CD4-positive, alpha-beta T cell (primary cell): ENCODE measurements around the gene SNX24. TPM values are rescaled to one million over a fixed set of nuclear protein-coding genes. Genes with fewer than 3 reads are reported as not detected.

ENCODE experiments used
- ATAC-seq: fragments of 200-7000 bp; cut with Tn5 transposase; one replicate; pipeline ENCODE4 v1.10.0; 2022; ENCODE audit warnings: mild to moderate bottlenecking; ENCODE audit not compliant: poor library complexity
- CTCF ChIA-PET: fragments of 350-600 bp; sonication (Branson Sonifier 250); formaldehyde crosslinking; loops from one replicate; lab custom pipeline; 2021; ENCODE audit warnings: antibody characterized with exemption, inconsistent platforms; lab: Charles Lee
- POLR2A ChIA-PET: fragments of 350-600 bp; sonication (Branson Sonifier 250); formaldehyde crosslinking; loops from one replicate; lab custom pipeline; 2021; ENCODE audit warnings: antibody characterized with exemption, inconsistent platforms; lab: Charles Lee
- DNase-seq, 14 experiments: peaks; one replicate each; pipeline ENCODE4 v3.0.0-alpha.2; 2013 to 2020; ENCODE audit warnings: mixed read lengths in 2 of 14
- H3K27ac ChIP-seq, 2 donors: one replicate each; pipeline versions ENCODE4 v1.5.1 to v1.7.0; 2013; ENCODE audit warnings: low read length in 2 of 2, low read depth in 1 of 2, mild to moderate bottlenecking in 1 of 2
- H3K27me3 ChIP-seq, 2 experiments: 1 replicate in 1 of 2; 2 replicates in 1 of 2; pipeline versions ENCODE4 v1.6.1 to v1.7.0; 2013; ENCODE audit warnings: low read length in 2 of 2, control low read depth in 1 of 2, mild to moderate bottlenecking in 1 of 2, moderate library complexity in 1 of 2; ENCODE audit not compliant: insufficient read depth in 2 of 2, control insufficient read depth in 1 of 2
- H3K36me3 ChIP-seq: one replicate; pipeline ENCODE4 v1.6.1; 2013; ENCODE audit warnings: low read length, control low read depth; ENCODE audit not compliant: insufficient read depth
- H3K4me1 ChIP-seq: one replicate; pipeline ENCODE4 v1.6.1; 2013; ENCODE audit warnings: low read length, control low read depth; ENCODE audit not compliant: insufficient read depth
- H3K4me3 ChIP-seq: one replicate; pipeline ENCODE4 v1.5.1; 2013; ENCODE audit warnings: mild to moderate bottlenecking, low read length, moderate library complexity
- H3K9me3 ChIP-seq, 2 experiments: 1 replicate in 1 of 2; 2 replicates in 1 of 2; pipeline versions ENCODE4 v1.6.1 to v1.7.0; 2013; ENCODE audit warnings: low read length in 2 of 2, mild to moderate bottlenecking in 2 of 2, control low read depth in 1 of 2, moderate library complexity in 1 of 2; ENCODE audit not compliant: control insufficient read depth in 1 of 2, insufficient read depth in 1 of 2
- H3K27ac Mint-ChIP-seq: one replicate; pipeline ENCODE4 v1.8.0; 2020; ENCODE audit warnings: mixed read lengths
- H3K27me3 Mint-ChIP-seq: one replicate; pipeline ENCODE4 v1.8.0; 2021; ENCODE audit warnings: mixed read lengths
- H3K36me3 Mint-ChIP-seq: one replicate; pipeline ENCODE4 v1.8.0; 2021; ENCODE audit warnings: low read depth, mixed read lengths
- H3K4me1 Mint-ChIP-seq: one replicate; pipeline ENCODE4 v1.8.0; 2021; ENCODE audit warnings: low read depth, mixed read lengths
- H3K4me3 Mint-ChIP-seq: one replicate; pipeline ENCODE4 v1.8.0; 2020; ENCODE audit warnings: mild to moderate bottlenecking, mixed read lengths
- H3K9me3 Mint-ChIP-seq: one replicate; pipeline ENCODE4 v1.8.0; 2020; ENCODE audit warnings: mixed read lengths
- intact Hi-C, 2 experiments: fragments of 100-400 bp; cut with DNase I in 1 of 2; cut with micrococcal nuclease in 1 of 2; formaldehyde crosslinking; loops; one replicate each; pipeline versions ENCODE4 v1.15.1 to v1.9.0; 2023 to 2025; cut with DNase I, micrococcal nuclease
- total RNA-seq, 174 experiments: library from RNA in 2 of 174; stranded (reverse) in 2 of 174; gene quantifications; one replicate each; pipeline ENCODE4 v1.2.3 and lab custom pipeline; 2021 to 2026
- TF ChIP-seq, protein P1 (sequence below): fragments of 200-600 bp; IDR thresholded peaks from one replicate; pipeline ENCODE4 v1.8.0; 2022; ENCODE audit warnings: antibody characterized with exemption, mild to moderate bottlenecking

The SNX24 gene
- total RNA-seq, 2 experiments from 2014 or later: 2.3 to 3.0 TPM

DNA sequence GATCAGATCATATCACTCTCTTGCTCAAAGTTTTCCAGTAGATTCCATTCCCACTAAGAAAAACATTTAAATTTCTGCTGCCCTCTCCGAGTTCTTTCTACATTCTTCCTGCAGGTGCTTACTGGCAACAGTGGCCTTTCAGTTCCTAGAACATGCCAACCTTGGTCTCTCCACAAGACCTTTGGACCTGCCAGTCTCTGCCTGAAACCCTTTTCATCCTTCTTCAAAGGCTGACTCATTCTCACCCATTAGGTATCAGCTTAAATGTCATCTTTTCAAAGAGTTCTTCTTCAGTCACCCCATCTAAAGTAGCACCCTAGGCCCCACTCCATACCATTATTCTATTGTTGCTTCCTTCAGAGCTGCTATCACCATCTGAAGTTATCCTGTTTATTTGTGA, 169.3 kb downstream of the SNX24 start:
- Histone ChIP-seq H3K9me3 (no peaks in the 10 kb centered on the region), H3K4me1 (no peaks in the 10 kb centered on the region), H3K4me3 (no peak overlapping the region), H3K27me3 (peaks cover 0 to 2% of the 10 kb centered on the region in 2 experiments), H3K36me3 (no peaks in the 10 kb centered on the region), H3K27ac (no peak overlapping the region)
- TF ChIP-seq, protein P1, sequence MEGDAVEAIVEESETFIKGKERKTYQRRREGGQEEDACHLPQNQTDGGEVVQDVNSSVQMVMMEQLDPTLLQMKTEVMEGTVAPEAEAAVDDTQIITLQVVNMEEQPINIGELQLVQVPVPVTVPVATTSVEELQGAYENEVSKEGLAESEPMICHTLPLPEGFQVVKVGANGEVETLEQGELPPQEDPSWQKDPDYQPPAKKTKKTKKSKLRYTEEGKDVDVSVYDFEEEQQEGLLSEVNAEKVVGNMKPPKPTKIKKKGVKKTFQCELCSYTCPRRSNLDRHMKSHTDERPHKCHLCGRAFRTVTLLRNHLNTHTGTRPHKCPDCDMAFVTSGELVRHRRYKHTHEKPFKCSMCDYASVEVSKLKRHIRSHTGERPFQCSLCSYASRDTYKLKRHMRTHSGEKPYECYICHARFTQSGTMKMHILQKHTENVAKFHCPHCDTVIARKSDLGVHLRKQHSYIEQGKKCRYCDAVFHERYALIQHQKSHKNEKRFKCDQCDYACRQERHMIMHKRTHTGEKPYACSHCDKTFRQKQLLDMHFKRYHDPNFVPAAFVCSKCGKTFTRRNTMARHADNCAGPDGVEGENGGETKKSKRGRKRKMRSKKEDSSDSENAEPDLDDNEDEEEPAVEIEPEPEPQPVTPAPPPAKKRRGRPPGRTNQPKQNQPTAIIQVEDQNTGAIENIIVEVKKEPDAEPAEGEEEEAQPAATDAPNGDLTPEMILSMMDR: no peak
- H3K4me3 Mint-ChIP-seq: no peak overlapping the region
- POLR2A ChIA-PET: no interaction called here
- ATAC-seq: no peak
- intact Hi-C loops: no loop called here
- no peak for DNase-seq
- CTCF ChIA-PET: no interaction called here
- H3K27me3 Mint-ChIP-seq: no peaks in the 10 kb centered on the region
- no peaks in the 10 kb centered on the region for H3K4me1 Mint-ChIP-seq
- H3K9me3 Mint-ChIP-seq: peaks cover 3% of the 10 kb centered on the region
- no peaks in the 10 kb centered on the region for H3K36me3 Mint-ChIP-seq
- H3K27ac Mint-ChIP-seq: no peak overlapping the region

DNA sequence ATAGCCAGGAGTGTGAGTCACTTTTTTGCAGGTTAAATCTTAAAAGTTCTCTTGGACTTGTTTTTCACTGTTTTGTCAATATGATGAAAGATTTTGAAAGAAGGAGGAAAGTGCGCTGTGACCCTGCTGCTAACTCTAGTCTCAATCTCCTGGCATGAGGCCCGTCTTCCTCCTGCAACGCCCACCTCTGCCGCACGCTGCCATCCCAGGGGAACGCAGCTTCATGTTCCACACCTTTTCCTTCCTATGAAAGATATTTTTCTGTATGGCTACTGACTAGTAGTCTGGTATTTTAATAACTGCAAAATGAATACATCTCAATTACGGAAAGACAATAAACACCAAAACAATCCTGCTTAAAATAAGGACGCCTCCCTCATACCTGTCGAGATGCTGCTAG, 182.8 kb downstream of the SNX24 start:
- ChIA-PET POLR2A (no interaction called here), CTCF (no interaction called here)
- no peak for DNase-seq
- Mint-ChIP-seq H3K36me3 (no peaks in the 10 kb centered on the region), H3K9me3 (no peaks in the 10 kb centered on the region), H3K4me1 (no peaks in the 10 kb centered on the region), H3K27ac (no peak overlapping the region), H3K4me3 (no peak overlapping the region), H3K27me3 (peaks cover 31% of the 10 kb centered on the region)
- peaks cover 0 to 16% of the 10 kb centered on the region in 2 experiments for H3K27me3 ChIP-seq
- intact Hi-C loops: no loop called here
- H3K27ac ChIP-seq: no peak overlapping the region
- no peaks in the 10 kb centered on the region for H3K9me3 ChIP-seq
- H3K4me3 ChIP-seq: no peak overlapping the region
- ATAC-seq: no peak
- H3K4me1 ChIP-seq: no peaks in the 10 kb centered on the region
- TF ChIP-seq, protein P1: no peak
- H3K36me3 ChIP-seq: no peaks in the 10 kb centered on the region

DNA sequence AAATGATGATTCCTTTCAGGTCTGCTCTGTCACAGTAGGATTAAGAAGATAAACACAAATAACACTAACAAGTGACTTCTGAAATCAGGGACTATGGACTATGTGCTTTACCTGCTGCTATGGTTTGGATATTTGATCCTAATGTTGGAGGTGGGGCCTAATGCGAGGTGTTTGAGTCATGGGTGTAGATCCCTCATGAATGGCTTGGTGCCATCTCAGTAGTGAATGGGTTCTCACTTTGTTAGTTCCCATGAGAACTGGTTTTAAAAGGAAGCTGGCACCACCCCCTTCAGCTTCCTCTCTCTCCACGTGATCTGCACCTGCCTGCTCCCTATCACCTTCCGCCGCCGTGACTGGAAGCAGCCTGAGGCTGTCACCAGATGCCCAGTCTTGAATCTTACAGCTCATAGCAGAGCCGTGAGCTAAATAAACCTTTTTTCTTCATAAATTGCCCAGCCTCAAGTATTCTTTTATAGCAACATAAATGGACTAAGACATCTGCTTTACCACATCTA, 187.8 kb downstream of the SNX24 start:
- H3K9me3 ChIP-seq: no peaks in the 10 kb centered on the region
- H3K4me3 ChIP-seq: no peak overlapping the region
- ChIA-PET POLR2A (no interaction called here), CTCF (no interaction called here)
- H3K27me3 Mint-ChIP-seq: peaks cover 65% of the 10 kb centered on the region
- H3K27ac Mint-ChIP-seq: no peak overlapping the region
- no peak overlapping the region for H3K4me3 Mint-ChIP-seq
- DNase-seq (no peak), ATAC-seq (no peak)
- TF ChIP-seq, protein P1: no peak
- intact Hi-C loops: no loop called here
- no peaks in the 10 kb centered on the region for H3K36me3 ChIP-seq
- H3K4me1 ChIP-seq: peaks cover 19% of the 10 kb centered on the region
- no peak overlapping the region for H3K27ac ChIP-seq
- H3K27me3 ChIP-seq: peaks cover 26 to 59% of the 10 kb centered on the region in 2 experiments
- H3K36me3 Mint-ChIP-seq: no peaks in the 10 kb centered on the region
- H3K4me1 Mint-ChIP-seq: peaks cover 9% of the 10 kb centered on the region
- no peaks in the 10 kb centered on the region for H3K9me3 Mint-ChIP-seq
